ENCODE results near the gene KCNMB4.

KCNMB4 gene

DNA sequence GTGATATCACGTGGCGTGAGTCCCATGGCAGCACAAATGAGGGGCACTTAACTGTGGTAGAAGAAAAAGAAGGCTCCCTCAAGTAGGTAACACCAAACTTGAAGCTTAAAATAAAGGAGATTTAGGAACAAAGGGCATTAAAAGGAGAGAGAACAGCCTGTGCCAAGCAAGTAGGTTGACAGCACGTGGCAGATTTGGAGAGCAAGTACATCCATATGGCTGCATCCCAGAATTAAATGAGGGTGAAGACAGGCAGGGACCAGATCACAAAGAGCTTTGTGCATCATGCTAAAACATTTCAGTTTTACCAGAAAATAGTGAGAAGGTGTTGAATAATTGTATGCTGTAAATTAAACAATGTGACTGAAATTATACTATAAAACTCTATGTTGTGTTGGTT, 32.8 kb downstream of the KCNMB4 start:
- TF ChIP-seq GATA3 (IDR thresholded peaks at IDR 0.05; ENCODE audit: low read depth, low read length) (no peak), GATA2 (IDR thresholded peaks at IDR 0.05; ENCODE audit: low read depth, low read length) (no peak)

DNA sequence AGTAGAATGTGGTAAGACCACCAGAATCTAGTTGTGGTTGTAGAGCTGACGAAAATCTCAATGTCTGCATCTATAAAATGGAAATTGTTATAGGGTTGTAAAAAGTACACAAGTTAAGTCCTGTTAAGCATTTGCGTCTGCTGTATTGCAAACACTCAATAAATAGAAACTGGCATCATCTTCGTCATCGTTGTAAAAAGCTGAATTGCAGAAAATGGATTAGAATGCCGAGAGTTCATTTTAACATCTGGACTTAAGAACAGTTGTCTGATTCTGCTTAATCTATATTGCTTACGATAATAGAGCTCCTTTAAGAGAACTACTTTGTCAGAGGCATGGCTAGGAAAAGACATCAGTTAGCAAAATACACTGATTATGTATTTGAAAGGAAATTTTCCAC, 33.2 kb downstream of the KCNMB4 start:
- TF ChIP-seq GATA2 (IDR thresholded peaks at IDR 0.05; ENCODE audit: low read depth, low read length) (no peak), GATA3 (IDR thresholded peaks at IDR 0.05; ENCODE audit: low read depth, low read length) (no peak)

DNA sequence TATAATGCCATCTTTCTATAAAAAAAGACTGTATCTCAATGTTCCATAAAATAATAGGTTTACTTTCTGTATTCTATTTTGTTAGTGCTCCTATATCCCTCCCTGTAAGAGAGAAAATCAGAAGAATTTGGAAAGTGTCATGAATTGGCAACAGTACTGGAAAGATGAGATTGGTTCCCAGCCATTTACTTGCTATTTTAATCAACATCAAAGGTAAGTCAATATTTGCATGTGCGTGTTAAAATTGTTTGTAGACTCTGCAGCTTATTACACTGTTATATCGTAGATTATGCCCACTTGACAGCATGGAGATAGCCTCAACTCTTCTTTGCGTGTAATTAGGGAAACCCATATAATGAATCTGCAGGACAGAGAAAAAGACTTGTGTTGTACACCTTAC, 34.0 kb downstream of the KCNMB4 start:
- no peak for TF ChIP-seq GATA2 (IDR thresholded peaks at IDR 0.05; ENCODE audit: low read depth, low read length)
- TF ChIP-seq GATA3 (IDR thresholded peaks at IDR 0.05; ENCODE audit: low read depth, low read length), result no peak

DNA sequence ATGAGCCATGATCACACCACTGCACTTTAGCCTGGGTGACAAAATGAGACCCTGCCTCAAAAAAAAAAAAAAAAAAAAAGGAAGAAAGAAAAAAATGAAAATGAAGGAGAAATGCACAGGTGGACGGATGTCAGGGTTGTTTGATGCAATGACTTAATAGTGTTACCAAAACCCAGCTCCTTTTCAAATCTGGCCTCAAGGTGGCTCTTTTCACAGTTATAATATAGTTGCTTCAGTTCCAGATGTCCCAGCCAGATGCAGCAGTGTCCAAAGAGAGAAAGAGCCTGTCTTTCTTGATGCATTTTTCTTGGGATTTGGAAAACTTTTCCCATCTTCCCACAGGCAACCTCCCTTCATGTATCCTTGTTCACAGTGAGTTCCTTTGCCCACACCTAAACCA, 36.5 kb downstream of the KCNMB4 start:
- TF ChIP-seq GATA2 (IDR thresholded peaks at IDR 0.05; ENCODE audit: low read depth, low read length), result no peak

DNA sequence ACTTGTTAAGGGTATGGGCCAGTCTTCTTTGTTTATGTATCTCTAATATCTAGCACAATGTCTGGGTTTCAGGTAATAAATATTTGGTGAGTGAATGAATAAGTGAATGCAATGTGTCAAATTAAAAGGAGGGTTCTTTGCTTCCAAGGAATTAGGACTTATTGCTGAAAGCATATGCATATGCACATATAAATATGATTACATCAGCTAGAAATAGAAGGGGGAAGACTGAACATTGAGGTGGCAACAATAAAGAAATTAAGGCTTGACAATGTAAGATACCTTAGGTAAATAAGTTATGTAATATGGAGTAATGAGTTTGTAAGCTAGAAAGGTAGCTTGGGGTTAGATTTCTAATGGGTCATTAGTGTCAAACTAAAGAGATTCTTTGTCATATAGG, 37.7 kb downstream of the KCNMB4 start:
- TF ChIP-seq GATA3 (IDR thresholded peaks at IDR 0.05; ENCODE audit: low read depth, low read length) (no peak), GATA2 (IDR thresholded peaks at IDR 0.05; ENCODE audit: low read depth, low read length) (no peak)

DNA sequence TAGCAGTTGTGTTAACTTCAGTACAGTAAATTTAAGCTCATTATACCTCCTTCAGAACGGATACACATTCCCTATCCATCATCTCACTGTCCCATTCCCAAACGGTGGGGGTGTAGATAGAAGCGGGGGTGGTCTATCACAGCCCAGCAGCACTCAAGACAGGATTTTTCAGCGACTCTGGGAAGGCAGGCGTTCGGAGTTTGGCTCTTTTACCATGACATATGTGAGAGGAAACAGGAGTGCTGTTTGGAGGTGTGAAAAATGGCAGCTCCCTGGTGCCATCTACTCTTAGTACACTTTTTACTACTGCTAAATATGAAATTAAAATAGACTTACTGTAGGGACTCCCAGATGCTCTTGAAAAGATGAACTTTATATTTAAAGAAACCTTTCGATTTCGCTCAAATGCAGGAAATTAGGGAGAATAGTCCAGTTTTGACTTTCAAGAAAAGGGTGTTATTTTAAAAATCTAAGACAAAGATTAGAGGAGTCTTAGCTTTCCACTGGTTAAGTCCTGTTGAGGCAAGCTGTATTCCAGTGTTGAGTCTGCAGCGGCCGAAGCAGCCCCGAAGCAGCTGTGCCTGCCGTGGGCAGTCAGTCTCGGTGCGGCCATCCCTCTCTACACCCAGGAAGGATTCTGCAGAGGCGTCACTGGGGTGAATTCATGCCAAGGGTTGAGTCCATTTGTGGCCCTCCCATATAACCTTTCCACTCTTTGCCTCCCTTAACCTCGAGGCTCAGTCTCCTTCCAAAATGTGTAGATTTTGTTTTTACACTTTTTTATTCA, 42.1 kb downstream of the KCNMB4 start:
- TF ChIP-seq GATA2 (IDR thresholded peaks at IDR 0.05; ENCODE audit: low read depth, low read length) (no peak), GATA3 (IDR thresholded peaks at IDR 0.05; ENCODE audit: low read depth, low read length) (no peak)

DNA sequence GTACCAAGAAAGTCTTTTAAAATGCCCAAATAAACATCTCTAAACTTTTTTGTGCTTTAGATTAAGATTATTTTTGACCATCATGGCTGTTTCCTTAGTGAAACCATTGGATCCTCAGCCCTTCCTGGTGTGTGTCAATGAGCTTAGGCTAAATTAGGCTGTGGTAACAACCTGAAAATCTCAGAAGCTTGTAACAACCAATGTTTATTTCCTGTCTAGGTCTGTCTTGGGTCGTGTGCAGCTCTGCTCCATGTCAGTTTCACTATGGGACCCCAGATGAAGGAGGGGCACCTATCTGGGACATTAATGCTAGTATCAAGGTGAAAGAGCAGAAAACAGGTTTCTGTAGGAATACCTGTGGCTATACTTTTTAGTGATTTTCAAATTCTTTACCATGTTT, 49.9 kb downstream of the KCNMB4 start:
- no peak for TF ChIP-seq GATA2 (IDR thresholded peaks at IDR 0.05; ENCODE audit: low read depth, low read length)
- no peak for TF ChIP-seq GATA3 (IDR thresholded peaks at IDR 0.05; ENCODE audit: low read depth, low read length)

DNA sequence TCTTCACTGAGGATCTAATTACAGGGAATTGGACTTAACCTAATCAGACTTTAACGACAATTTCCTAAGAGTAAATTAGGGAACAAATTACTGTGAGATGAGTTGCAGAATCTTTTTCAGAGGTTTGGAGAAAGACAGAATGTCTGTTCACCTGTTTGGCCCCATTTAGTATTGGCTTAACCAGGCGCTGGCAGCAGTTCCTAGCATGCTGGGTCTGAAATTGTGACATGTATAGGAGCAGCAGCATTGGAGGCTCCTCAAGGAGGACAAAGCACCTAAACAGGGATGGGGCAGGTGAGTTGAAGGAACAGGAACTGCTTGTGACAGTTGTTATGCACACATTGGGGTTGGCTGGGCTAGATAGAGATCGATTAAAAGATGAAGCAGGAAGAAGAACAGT, 51.0 kb downstream of the KCNMB4 start:
- TF ChIP-seq GATA3 (IDR thresholded peaks at IDR 0.05; ENCODE audit: low read depth, low read length), result no peak
- TF ChIP-seq GATA2 (IDR thresholded peaks at IDR 0.05; ENCODE audit: low read depth, low read length), result no peak

DNA sequence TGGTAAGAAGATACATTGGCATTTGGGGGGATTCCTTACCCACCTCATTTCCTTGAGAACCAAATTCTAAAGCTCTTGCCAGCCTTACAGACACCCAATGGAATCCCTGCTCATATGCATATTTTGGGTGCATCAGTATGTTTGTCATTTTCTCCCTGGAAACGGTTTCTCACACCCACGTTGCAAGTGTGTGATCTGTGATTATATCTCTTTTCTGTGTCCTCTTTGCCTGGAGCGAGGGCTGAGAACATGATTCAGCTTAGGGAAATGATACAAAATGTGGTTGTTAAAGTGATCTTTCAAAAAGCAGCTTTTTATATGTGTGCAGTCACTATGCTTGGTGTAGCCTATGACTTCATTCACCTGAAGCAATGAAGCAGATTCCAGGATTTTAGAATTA, 52.0 kb downstream of the KCNMB4 start:
- no peak for TF ChIP-seq GATA3 (IDR thresholded peaks at IDR 0.05; ENCODE audit: low read depth, low read length)
- no peak for TF ChIP-seq GATA2 (IDR thresholded peaks at IDR 0.05; ENCODE audit: low read depth, low read length)

DNA sequence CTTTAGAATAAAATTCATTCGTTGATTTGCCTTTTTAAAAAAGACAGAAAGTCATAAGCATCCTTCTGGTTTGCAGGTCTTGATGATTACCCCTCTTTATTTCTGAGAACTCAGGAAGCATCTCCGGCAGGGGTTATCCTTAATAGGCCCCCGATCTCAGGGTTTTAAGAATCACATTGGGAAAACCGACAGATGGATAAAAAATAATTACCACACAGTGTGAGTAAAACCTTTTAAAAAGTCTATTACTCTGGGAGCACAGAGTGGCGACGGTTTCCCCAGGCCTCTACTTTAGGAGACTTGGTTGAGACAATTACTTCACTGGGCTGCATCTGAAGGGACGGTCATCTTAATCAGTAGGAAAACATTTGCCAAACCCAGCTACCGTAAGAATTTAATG, 56.5 kb downstream of the KCNMB4 start:
- TF ChIP-seq GATA2 (IDR thresholded peaks at IDR 0.05; ENCODE audit: low read depth, low read length) (no peak), GATA3 (IDR thresholded peaks at IDR 0.05; ENCODE audit: low read depth, low read length) (no peak)

DNA sequence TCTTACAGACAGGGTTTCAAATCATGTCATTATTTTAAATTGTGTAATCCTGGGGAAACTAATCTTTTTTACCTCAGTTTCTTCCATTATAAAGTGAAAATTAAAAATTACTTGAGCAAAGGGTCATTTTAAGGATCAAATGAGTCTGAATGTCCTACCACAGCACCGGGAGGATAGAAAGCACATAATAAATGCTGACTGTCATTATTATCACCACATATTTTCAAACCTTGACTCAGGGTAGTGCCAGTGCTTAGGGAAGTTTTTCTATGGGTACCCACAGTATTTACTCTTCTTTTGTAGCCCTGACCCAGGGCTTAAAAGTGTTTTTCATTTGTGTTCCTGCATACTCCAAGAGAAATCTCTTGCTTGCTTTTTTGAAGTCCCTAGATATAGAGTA, 60.5 kb downstream of the KCNMB4 start:
- no peak for TF ChIP-seq GATA2 (IDR thresholded peaks at IDR 0.05; ENCODE audit: low read depth, low read length)
- TF ChIP-seq GATA3 (IDR thresholded peaks at IDR 0.05; ENCODE audit: low read depth, low read length), result no peak

DNA sequence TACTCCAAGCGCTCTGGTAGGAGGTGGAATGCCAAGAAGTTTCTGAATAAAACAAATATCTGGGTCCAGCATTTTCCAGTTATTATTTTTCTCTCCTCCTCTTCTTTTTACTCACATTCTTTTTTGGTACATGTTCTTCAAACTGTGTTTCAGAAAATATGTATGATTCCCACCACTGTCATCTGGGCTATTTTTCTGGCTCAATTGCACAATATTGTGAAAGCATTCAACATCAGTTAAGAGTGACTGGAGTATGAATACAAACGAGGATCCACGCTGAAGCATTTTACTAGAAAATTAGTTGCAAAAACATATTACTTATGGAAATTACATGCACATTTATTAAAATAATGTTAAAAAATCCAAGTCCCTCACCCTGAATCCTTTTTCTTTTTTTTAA, 61.5 kb downstream of the KCNMB4 start:
- no peak for TF ChIP-seq GATA2 (IDR thresholded peaks at IDR 0.05; ENCODE audit: low read depth, low read length)
- no peak for TF ChIP-seq GATA3 (IDR thresholded peaks at IDR 0.05; ENCODE audit: low read depth, low read length)

DNA sequence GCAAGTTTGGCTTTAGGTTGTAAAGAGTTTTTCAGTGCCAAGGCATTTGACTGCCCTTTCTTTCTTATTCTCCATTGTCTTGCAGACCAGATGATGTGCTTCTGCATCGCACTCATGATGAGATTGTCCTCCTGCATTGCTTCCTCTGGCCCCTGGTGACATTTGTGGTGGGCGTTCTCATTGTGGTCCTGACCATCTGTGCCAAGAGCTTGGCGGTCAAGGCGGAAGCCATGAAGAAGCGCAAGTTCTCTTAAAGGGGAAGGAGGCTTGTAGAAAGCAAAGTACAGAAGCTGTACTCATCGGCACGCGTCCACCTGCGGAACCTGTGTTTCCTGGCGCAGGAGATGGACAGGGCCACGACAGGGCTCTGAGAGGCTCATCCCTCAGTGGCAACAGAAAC, 64.3 kb downstream of the KCNMB4 start:
- TF ChIP-seq GATA2 (IDR thresholded peaks at IDR 0.05; ENCODE audit: low read depth, low read length) (no peak), GATA3 (IDR thresholded peaks at IDR 0.05; ENCODE audit: low read depth, low read length) (no peak)

DNA sequence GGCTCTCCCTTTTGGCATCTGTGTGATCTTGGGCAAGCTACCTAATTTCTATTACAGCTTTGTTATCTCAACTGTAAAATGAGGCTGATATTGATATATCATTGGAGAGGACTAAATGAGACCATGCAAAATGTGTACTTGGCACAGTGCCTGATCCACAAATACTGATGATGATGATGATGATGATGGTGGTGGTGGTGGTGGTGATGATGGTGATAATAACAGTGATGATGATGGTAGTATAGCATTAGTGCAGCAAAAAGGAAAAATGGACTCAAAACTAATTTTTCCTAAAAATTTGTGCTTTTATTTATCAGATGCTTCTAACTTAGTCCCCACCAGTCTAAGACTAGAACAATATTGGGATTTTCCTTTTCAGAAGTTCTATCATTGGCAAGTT, 70.7 kb downstream of the KCNMB4 start:
- TF ChIP-seq GATA3 (IDR thresholded peaks at IDR 0.05; ENCODE audit: low read depth, low read length), result no peak
- TF ChIP-seq GATA2 (IDR thresholded peaks at IDR 0.05; ENCODE audit: low read depth, low read length), result no peak

DNA sequence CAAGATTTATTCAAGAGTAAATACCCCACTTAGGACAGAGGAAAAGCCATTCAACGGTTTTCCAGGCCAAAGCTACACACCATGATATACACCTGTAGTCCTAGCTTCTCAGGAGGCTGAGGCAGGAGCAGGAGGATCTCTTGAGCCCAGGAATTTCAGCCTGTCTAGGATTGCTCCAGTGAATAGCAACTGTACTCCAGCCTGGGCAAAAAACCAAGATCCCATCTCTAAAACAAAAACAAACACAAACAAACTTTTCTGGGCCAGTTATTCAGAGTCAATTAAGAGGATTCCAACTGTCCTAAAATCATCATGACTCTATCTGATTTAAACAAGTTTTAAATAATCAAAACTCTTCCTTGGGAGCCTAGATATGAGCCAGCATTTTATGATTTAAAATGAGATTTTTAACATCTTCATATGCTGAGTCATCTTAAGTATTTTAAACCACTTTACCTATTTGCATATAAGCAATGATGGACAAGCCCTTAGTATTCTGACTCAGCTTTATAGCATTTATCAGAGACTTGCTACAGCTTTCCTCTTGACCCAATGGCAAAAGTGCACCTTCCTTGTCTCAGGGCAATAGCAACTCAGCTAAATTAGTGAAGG, 77.1 kb downstream of the KCNMB4 start:
- TF ChIP-seq GATA2 (IDR thresholded peaks at IDR 0.05; ENCODE audit: low read depth, low read length), result no peak

Data from SH-SY5Y (cell line).